Stomach (tissue), 9 donors: ENCODE results near the gene CLDN25. TPM values are rescaled to one million over a fixed set of nuclear protein-coding genes. Genes with fewer than 3 reads are reported as not detected.
"Not testable (repeated sequence)": the region's sequence is repeated elsewhere in the genome, so short reads cannot be mapped to it uniquely, and the experiment has no call there.

Source experiments
- DNase-seq, 2 donors: peaks; one replicate each; pipeline versions ENCODE4 v3.0.0 to v3.0.0-alpha.2; 2013 to 2019
- H3K27ac ChIP-seq, 5 donors: fragments of 200-600 bp in 4 of 5; sonication (generic) in 4 of 5; one replicate each; pipeline ENCODE4 v1.5.1; 2013 to 2019; ENCODE audit warnings: mild to moderate bottlenecking in 1 of 5, moderate library complexity in 1 of 5
- H3K27me3 ChIP-seq, 3 donors: fragments of 200-600 bp; sonication (generic); one replicate each; pipeline ENCODE4 v1.5.1; 2017 to 2019; ENCODE audit warnings: mixed run types in 1 of 3
- H3K36me3 ChIP-seq, 4 donors: fragments of 200-600 bp; sonication (generic); 1 replicate in 3 of 4; 2 replicates in 1 of 4; pipeline ENCODE4 v1.5.1; 2016 to 2019
- H3K4me1 ChIP-seq, 4 donors: fragments of 200-600 bp; sonication (generic); one replicate each; pipeline ENCODE4 v1.5.1; 2016 to 2019
- H3K4me3 ChIP-seq, 4 donors: fragments of 200-600 bp; sonication (generic) in 3 of 4; one replicate each; pipeline ENCODE4 v1.5.1; 2016 to 2019; ENCODE audit warnings: mild to moderate bottlenecking in 1 of 4
- H3K9me3 ChIP-seq, 4 donors: fragments of 200-600 bp; sonication (generic); one replicate each; pipeline ENCODE4 v1.5.1; 2016 to 2019
- EP300 ChIP-seq: sonication (generic); formaldehyde crosslinking; IDR thresholded peaks from one replicate; pipeline ENCODE4 v1.6.1; 2017; ENCODE audit warnings: antibody characterized with exemption
- POLR2A ChIP-seq, 4 donors: fragments of 450-650 bp; IDR thresholded peaks; one replicate each; pipeline ENCODE4 v1.6.1; 2016; ENCODE audit warnings: antibody characterized with exemption in 4 of 4, control low read depth in 2 of 4, mild to moderate bottlenecking in 1 of 4, moderate library complexity in 1 of 4
- POLR2AphosphoS5 ChIP-seq, 3 donors: sonication (generic); formaldehyde crosslinking; IDR thresholded peaks; one replicate each; pipeline ENCODE4 v1.6.1; 2016; ENCODE audit warnings: antibody characterized with exemption in 3 of 3
- WGBS, 5 donors: extraction: QIAGEN DNeasy Blood & Tissue Kit in 3 of 5; methylation state at CpG; one replicate each; pipeline versions ENCODE4 v1.1.5 to v1.1.7; 2013 to 2018; 5-methylcytosine and 5-hydroxymethylcytosine counted together
- intact Hi-C: fragments of 100-400 bp; cut with DNase I; formaldehyde crosslinking; loops from one replicate; pipeline ENCODE4 v1.15.1; 2023; ENCODE audit warnings: low total_unique reads
- polyA plus RNA-seq, 3 donors: library from polyadenylated mRNA; stranded (reverse); fragments of 200-250 nt; gene quantifications; one replicate each; pipeline ENCODE4 v1.2.3, GENCODE V29; 2013
- total RNA-seq, 5 donors: library from RNA; depleted of rRNA; stranded (reverse); fragments of >200 nt; gene quantifications; one replicate each; pipeline versions ENCODE4 v1.1.0 to v1.2.3, GENCODE V29; 2014 to 2016
- TF ChIP-seq, protein P1 (sequence below), 7 experiments: fragments of 450-650 bp in 4 of 7; fragments of 200-600 bp in 3 of 7; sonication (generic) in 3 of 7; IDR thresholded peaks; one replicate each; pipeline ENCODE4 v1.5.1; 2016 to 2019; ENCODE audit warnings: antibody characterized with exemption in 7 of 7, control low read depth in 2 of 7, mild to moderate bottlenecking in 1 of 7
- donor health status: healthy with polysubstance abuse.
- donor health status: Bipolar disorder and iron deficiency.
- donor health status: healthy.

CLDN25 gene
- total and polyA plus RNA-seq, 8 donors, result not detected

GRCh38 chr11:113778111-113778910, 1.3 kb upstream of the CLDN25 start:
- H3K9me3 ChIP-seq, result no peaks in the 10 kb centered on the region
- peak overlapping the region; percentile 22 to 81 (median 57) for H3K27ac ChIP-seq
- no peaks in the 10 kb centered on the region for H3K36me3 ChIP-seq
- peak; percentile 51 to 63 for DNase-seq
- intact Hi-C loops, result no loop called here
- peak in 1 of 3 donors; percentile 62 for TF ChIP-seq POLR2AphosphoS5 (IDR thresholded peaks at IDR 0.05)
- no peak for TF ChIP-seq EP300
- WGBS, 5 donors, result 23 to 39% (median 25%) methylated on average over 11 of the region's 11 CpGs
- peaks cover 0 to 4% (median 0%) of the 10 kb centered on the region in 3 donors for H3K27me3 ChIP-seq
- H3K4me1 ChIP-seq, result peaks cover 3 to 25% (median 16%) of the 10 kb centered on the region in 4 donors
- peak overlapping the region in 1 of 4 donors; percentile 11 for H3K4me3 ChIP-seq

DNA sequence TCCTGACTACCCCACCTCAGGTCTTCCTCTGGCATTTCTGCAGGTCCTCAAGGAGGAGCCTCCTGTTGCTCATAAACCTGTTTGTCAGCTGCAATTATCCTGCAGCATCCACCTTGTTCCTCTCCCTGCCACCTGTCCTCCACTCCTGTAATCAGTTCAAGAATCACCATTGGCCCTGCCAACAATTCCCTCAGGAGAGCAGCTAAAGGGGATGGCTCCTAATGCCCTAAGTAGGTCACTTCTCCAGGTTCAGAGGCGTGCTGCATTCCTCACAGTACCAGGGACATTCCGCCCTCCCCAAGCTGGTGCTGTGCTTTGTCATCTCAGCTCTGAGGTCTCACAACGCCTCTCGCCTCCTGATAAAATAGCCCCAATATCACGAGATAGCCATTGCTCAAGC, 2.1 kb downstream of the CLDN25 start:
- Histone ChIP-seq H3K9me3 (no peaks in the 10 kb centered on the region), H3K4me1 (peaks cover 3 to 20% (median 14%) of the 10 kb centered on the region in 4 donors), H3K27me3 (peaks cover 0 to 4% (median 0%) of the 10 kb centered on the region in 3 donors), H3K36me3 (no peaks in the 10 kb centered on the region), H3K27ac (peak overlapping the region in 2 of 5 donors; percentile 1 to 28), H3K4me3 (no peak overlapping the region)
- WGBS, 5 donors, result 26 to 55% (median 48%) methylated on average over 5 of the region's 5 CpGs
- intact Hi-C loops, result no loop called here
- DNase-seq, result peak in 1 of 2 donors; percentile 8
- no peak for TF ChIP-seq POLR2AphosphoS5 (IDR thresholded peaks at IDR 0.05)

DNA sequence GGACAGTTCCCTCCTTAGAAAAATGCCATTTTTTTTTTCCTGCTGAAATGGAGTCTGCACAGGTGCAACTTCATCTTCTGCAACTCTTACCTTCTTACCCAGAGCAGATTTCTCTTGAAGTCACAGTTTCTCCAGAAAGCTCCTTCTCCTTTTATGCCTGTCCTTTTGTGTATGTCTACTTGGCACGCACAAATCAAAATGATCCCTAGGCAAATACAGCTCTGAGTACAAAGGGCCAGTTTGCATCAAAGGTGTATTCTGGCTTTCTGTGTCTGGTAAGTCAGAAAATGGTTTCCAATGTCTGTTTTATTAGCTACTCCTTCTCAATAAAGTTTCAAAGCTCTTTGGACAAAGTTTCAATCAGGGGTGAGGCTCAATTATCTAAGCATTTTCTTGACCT, 2.5 kb downstream of the CLDN25 start:
- Histone ChIP-seq H3K36me3 (no peaks in the 10 kb centered on the region), H3K27ac (peak overlapping the region in 1 of 5 donors; percentile 28), H3K27me3 (peaks cover 0 to 4% (median 0%) of the 10 kb centered on the region in 3 donors), H3K4me3 (no peak overlapping the region), H3K9me3 (no peaks in the 10 kb centered on the region), H3K4me1 (peaks cover 3 to 20% (median 14%) of the 10 kb centered on the region in 4 donors)
- peak in 1 of 2 donors; percentile 6 for DNase-seq
- 29 to 48% (median 41%) methylated on average over 1 of the region's 1 CpG for WGBS, 5 donors
- no peak for TF ChIP-seq POLR2AphosphoS5 (IDR thresholded peaks at IDR 0.05)
- TF ChIP-seq POLR2A (IDR thresholded peaks at IDR 0.05), result no peak
- TF ChIP-seq EP300, result no peak
- TF ChIP-seq, protein P1, sequence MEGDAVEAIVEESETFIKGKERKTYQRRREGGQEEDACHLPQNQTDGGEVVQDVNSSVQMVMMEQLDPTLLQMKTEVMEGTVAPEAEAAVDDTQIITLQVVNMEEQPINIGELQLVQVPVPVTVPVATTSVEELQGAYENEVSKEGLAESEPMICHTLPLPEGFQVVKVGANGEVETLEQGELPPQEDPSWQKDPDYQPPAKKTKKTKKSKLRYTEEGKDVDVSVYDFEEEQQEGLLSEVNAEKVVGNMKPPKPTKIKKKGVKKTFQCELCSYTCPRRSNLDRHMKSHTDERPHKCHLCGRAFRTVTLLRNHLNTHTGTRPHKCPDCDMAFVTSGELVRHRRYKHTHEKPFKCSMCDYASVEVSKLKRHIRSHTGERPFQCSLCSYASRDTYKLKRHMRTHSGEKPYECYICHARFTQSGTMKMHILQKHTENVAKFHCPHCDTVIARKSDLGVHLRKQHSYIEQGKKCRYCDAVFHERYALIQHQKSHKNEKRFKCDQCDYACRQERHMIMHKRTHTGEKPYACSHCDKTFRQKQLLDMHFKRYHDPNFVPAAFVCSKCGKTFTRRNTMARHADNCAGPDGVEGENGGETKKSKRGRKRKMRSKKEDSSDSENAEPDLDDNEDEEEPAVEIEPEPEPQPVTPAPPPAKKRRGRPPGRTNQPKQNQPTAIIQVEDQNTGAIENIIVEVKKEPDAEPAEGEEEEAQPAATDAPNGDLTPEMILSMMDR (IDR thresholded peaks at IDR 0.05), result no peak
- intact Hi-C loops, result no loop called here

DNA sequence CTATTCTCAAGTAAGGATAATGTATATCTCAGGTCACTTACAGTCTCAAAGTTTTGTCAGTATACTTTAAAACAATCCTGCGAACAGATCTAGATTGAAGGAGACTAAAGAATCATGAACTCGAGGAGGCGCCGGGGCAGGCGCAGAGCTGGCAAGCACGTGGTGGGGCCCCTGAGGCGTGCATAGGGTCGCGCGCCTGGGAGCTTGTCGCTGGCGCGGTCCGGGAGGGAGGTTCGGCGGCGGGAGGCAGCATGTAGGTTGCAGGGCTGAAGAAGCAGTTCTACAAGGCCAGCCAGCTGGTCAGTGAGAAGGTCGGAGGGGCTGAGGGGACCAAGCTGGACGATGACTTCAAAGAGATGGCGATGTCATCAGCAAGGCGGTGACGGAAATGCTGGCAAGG, 9.4 kb downstream of the CLDN25 start:
- H3K4me3 ChIP-seq, H3K4me1 ChIP-seq, H3K27ac ChIP-seq, H3K36me3 ChIP-seq, intact Hi-C loops, H3K9me3 ChIP-seq, DNase-seq: not testable (repeated sequence)
- peaks cover 0 to 17% (median 0%) of the 10 kb centered on the region in 3 donors for H3K27me3 ChIP-seq
- WGBS, 5 donors, result 77 to 92% (median 86%) methylated on average over 22 of the region's 22 CpGs

DNA sequence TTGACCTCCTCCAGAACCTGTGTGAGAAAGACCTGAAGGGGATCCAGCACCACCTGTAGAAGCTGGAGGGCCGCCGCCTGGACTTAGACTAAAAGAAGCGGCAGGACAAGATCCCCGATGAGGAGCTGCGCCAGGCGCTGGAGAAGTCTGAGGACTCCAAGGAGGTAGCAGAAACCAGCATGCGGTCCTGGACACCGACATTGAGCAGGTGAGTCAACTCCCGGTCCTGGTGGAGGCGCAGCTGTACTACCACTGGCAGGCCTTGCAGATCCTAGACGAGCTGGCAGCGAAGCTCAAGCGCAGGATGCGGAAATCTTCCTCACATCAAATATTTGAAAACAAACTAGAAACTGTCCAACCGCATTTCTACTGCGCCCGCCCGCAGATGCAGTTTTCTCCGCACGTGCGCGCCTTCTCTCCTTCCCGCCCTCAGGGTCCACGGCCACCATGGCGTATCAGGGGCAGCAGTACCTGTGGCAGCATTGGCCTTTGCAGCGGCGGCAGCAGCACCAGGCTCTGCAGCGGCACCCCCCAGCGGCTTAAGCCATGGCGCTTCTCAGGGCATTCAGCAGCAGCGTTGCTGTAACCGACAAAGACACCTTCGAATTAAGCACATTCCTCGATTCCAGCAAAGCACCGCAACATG, 10.2 kb downstream of the CLDN25 start:
- H3K27ac ChIP-seq, result no peak overlapping the region
- DNase-seq, result no peak
- TF ChIP-seq, protein P1 (IDR thresholded peaks at IDR 0.05), result no peak
- TF ChIP-seq POLR2AphosphoS5 (IDR thresholded peaks at IDR 0.05), result no peak
- intact Hi-C loops, result no loop called here
- H3K4me3 ChIP-seq, result no peak overlapping the region
- H3K9me3 ChIP-seq, result no peaks in the 10 kb centered on the region
- no peaks in the 10 kb centered on the region for H3K36me3 ChIP-seq
- 81 to 87% (median 83%) methylated on average over 31 to 35 of the region's 35 CpGs for WGBS, 5 donors
- H3K27me3 ChIP-seq, result peaks cover 0 to 17% (median 0%) of the 10 kb centered on the region in 3 donors
- no peaks in the 10 kb centered on the region for H3K4me1 ChIP-seq
